Liver (tissue), 9 donors: Measurements from ENCODE around the gene SLTM. TPM values are rescaled to one million over a fixed set of nuclear protein-coding genes. Genes with fewer than 3 reads are reported as not detected.

Source experiments
- DNase-seq: peaks from one replicate; pipeline ENCODE4 v3.0.0-alpha.2; 2017; ENCODE audit warnings: low spot score
- H3K27ac ChIP-seq, 2 donors: one replicate each; pipeline ENCODE4 v1.7.0; 2013; ENCODE audit warnings: inconsistent platforms in 2 of 2, low read length in 2 of 2, control low read depth in 1 of 2, low read depth in 1 of 2, mild to moderate bottlenecking in 1 of 2
- H3K27me3 ChIP-seq, 4 donors: one replicate each; pipeline versions ENCODE4 v1.6.1 to v1.7.0; 2013; ENCODE audit warnings: low read length in 3 of 4, inconsistent platforms in 1 of 4, mild to moderate bottlenecking in 1 of 4, moderate library complexity in 1 of 4; ENCODE audit not compliant: control insufficient read depth in 4 of 4, insufficient read depth in 4 of 4
- H3K36me3 ChIP-seq, 4 donors: one replicate each; pipeline versions ENCODE4 v1.6.1 to v1.7.0; 2013; ENCODE audit warnings: low read length in 3 of 4, mild to moderate bottlenecking in 3 of 4, low read depth in 1 of 4, moderate library complexity in 1 of 4; ENCODE audit not compliant: control insufficient read depth in 4 of 4, insufficient read depth in 3 of 4
- H3K4me1 ChIP-seq, 4 donors: one replicate each; pipeline versions ENCODE4 v1.6.1 to v1.7.0; 2013; ENCODE audit warnings: low read length in 3 of 4, mild to moderate bottlenecking in 3 of 4, moderate library complexity in 1 of 4; ENCODE audit not compliant: control insufficient read depth in 4 of 4, insufficient read depth in 4 of 4
- H3K4me3 ChIP-seq, 3 donors: one replicate each; pipeline versions ENCODE4 v1.6.1 to v1.7.0; 2013; ENCODE audit warnings: low read length in 3 of 3, control low read depth in 1 of 3, low read depth in 1 of 3, mild to moderate bottlenecking in 1 of 3
- H3K9ac ChIP-seq, 2 donors: one replicate each; pipeline ENCODE4 v1.7.0; 2013; ENCODE audit warnings: low read length in 2 of 2, mild to moderate bottlenecking in 2 of 2, moderate library complexity in 2 of 2, control low read depth in 1 of 2, low read depth in 1 of 2
- H3K9me3 ChIP-seq, 4 donors: one replicate each; pipeline versions ENCODE4 v1.6.1 to v1.7.0; 2013; ENCODE audit warnings: low read length in 3 of 4; ENCODE audit not compliant: control insufficient read depth in 4 of 4
- EGR1 ChIP-seq, 2 donors: IDR thresholded peaks; 2 replicates each; pipeline ENCODE4 v1.6.1; 2016 to 2018; ENCODE audit warnings: antibody characterized with exemption in 2 of 2, low read depth in 2 of 2
- FOXA1 ChIP-seq: IDR thresholded peaks from 2 replicates; pipeline ENCODE4 v1.6.1; 2016; ENCODE audit warnings: antibody characterized with exemption
- GABPA ChIP-seq, 2 donors: IDR thresholded peaks in 1 of 2; conservative IDR thresholded peaks in 1 of 2; 2 replicates each; pipeline ENCODE4 v1.6.1; 2016; ENCODE audit warnings: antibody characterized with exemption in 2 of 2, mild to moderate bottlenecking in 1 of 2, moderate library complexity in 1 of 2
- HNF4A ChIP-seq, 2 donors: conservative IDR thresholded peaks; 2 replicates each; pipeline ENCODE4 v1.6.1; 2016; ENCODE audit warnings: antibody characterized with exemption in 2 of 2, mild to moderate bottlenecking in 2 of 2
- HNF4G ChIP-seq: IDR thresholded peaks from 2 replicates; pipeline ENCODE4 v1.6.1; 2016; ENCODE audit warnings: antibody characterized with exemption
- JUND ChIP-seq, 2 donors: IDR thresholded peaks; 2 replicates each; pipeline ENCODE4 v1.6.1; 2016; ENCODE audit warnings: antibody characterized with exemption in 2 of 2
- MAX ChIP-seq: IDR thresholded peaks from 2 replicates; pipeline ENCODE4 v1.6.1; 2016; ENCODE audit warnings: antibody characterized with exemption
- NR2F2 ChIP-seq: IDR thresholded peaks from 2 replicates; pipeline ENCODE4 v1.6.1; 2016; ENCODE audit warnings: antibody characterized with exemption
- RAD21 ChIP-seq, 2 donors: IDR thresholded peaks; 2 replicates each; pipeline ENCODE4 v1.6.1; 2016; ENCODE audit warnings: antibody characterized with exemption in 2 of 2, mild to moderate bottlenecking in 2 of 2
- RXRA ChIP-seq, 2 donors: IDR thresholded peaks; 2 replicates each; pipeline ENCODE4 v1.6.1; 2017 to 2018; ENCODE audit warnings: antibody characterized with exemption in 2 of 2, mild to moderate bottlenecking in 1 of 2
- SP1 ChIP-seq: IDR thresholded peaks from 2 replicates; pipeline ENCODE4 v1.6.1; 2018; ENCODE audit warnings: antibody characterized with exemption, mild to moderate bottlenecking
- TAF1 ChIP-seq: conservative IDR thresholded peaks from 2 replicates; pipeline ENCODE4 v1.6.1; 2016; ENCODE audit warnings: antibody characterized with exemption, mild to moderate bottlenecking
- YY1 ChIP-seq: IDR thresholded peaks from 2 replicates; pipeline ENCODE4 v1.6.1; 2016; ENCODE audit warnings: antibody characterized with exemption, mild to moderate bottlenecking
- WGBS: extraction: QIAGEN DNeasy Blood & Tissue Kit; methylation state at CpG from one replicate; pipeline ENCODE4 v1.1.7; 2013; 5-methylcytosine and 5-hydroxymethylcytosine counted together
- polyA plus RNA-seq, 2 donors: library from polyadenylated mRNA; stranded (reverse) in 1 of 2; unstranded in 1 of 2; fragments of 200-250 nt in 1 of 2; fragments of >200 nt in 1 of 2; fragmentation: Nextera tagmentation in 1 of 2; extraction: Ambion mirVana in 1 of 2; gene quantifications; one replicate each; pipeline versions ENCODE4 v1.2.1 to v1.2.3, GENCODE V29; 2013 to 2015
- total RNA-seq, 2 donors: library from RNA; depleted of rRNA; stranded (reverse); fragments of >200 nt; gene quantifications; one replicate each; pipeline ENCODE4 v1.2.3, GENCODE V29; 2014
- TF ChIP-seq, protein P1 (sequence below): fragments of 150-350 bp; IDR thresholded peaks from 2 replicates; pipeline ENCODE4 v1.5.1; 2017; ENCODE audit warnings: improper control_type of control experiment, low read depth, low read length; ENCODE audit not compliant: missing input control
- TF ChIP-seq, protein P2 (sequence below): IDR thresholded peaks from 2 replicates; pipeline ENCODE4 v1.6.1; 2016; ENCODE audit warnings: antibody characterized with exemption
- TF ChIP-seq, protein P3 (sequence below): IDR thresholded peaks from 2 replicates; pipeline ENCODE4 v1.6.1; 2016; ENCODE audit warnings: antibody characterized with exemption
- donor health status: healthy.
- donor health status: healthy.
- donor health status: healthy.
- donor health status: healthy.
- donor health status: healthy.

SLTM gene
- total and polyA plus RNA-seq, 4 donors = 20.4 to 78.1 (median 50.1) TPM

GRCh38 chr15:58967479-58967878, 34.0 kb upstream of the SLTM start:
- DNase-seq = no peak
- WGBS = 96% methylated on average over 2 of the region's 2 CpGs
- Histone ChIP-seq H3K9me3 (no peaks in the 10 kb centered on the region), H3K36me3 (no peaks in the 10 kb centered on the region), H3K4me1 (peaks cover 0 to 1% (median 0%) of the 10 kb centered on the region in 4 donors), H3K9ac (no peak overlapping the region), H3K27ac (no peak overlapping the region), H3K27me3 (no peaks in the 10 kb centered on the region), H3K4me3 (no peak overlapping the region)
- TF ChIP-seq EGR1 (IDR thresholded peaks at IDR 0.05; ENCODE audit: low read depth in 2 of 2) = no peak

GRCh38 chr15:58966698-58967097, 33.2 kb upstream of the SLTM start:
- Histone ChIP-seq H3K27me3 (no peaks in the 10 kb centered on the region), H3K9ac (no peak overlapping the region), H3K4me1 (peaks cover 0 to 1% (median 0%) of the 10 kb centered on the region in 4 donors), H3K36me3 (no peaks in the 10 kb centered on the region), H3K27ac (no peak overlapping the region), H3K9me3 (no peaks in the 10 kb centered on the region), H3K4me3 (no peak overlapping the region)
- 83% methylated on average over 3 of the region's 3 CpGs for WGBS
- TF ChIP-seq, protein P1, sequence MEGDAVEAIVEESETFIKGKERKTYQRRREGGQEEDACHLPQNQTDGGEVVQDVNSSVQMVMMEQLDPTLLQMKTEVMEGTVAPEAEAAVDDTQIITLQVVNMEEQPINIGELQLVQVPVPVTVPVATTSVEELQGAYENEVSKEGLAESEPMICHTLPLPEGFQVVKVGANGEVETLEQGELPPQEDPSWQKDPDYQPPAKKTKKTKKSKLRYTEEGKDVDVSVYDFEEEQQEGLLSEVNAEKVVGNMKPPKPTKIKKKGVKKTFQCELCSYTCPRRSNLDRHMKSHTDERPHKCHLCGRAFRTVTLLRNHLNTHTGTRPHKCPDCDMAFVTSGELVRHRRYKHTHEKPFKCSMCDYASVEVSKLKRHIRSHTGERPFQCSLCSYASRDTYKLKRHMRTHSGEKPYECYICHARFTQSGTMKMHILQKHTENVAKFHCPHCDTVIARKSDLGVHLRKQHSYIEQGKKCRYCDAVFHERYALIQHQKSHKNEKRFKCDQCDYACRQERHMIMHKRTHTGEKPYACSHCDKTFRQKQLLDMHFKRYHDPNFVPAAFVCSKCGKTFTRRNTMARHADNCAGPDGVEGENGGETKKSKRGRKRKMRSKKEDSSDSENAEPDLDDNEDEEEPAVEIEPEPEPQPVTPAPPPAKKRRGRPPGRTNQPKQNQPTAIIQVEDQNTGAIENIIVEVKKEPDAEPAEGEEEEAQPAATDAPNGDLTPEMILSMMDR = no peak
- TF ChIP-seq FOXA1 (no peak), HNF4G (no peak)
- TF ChIP-seq, protein P2, sequence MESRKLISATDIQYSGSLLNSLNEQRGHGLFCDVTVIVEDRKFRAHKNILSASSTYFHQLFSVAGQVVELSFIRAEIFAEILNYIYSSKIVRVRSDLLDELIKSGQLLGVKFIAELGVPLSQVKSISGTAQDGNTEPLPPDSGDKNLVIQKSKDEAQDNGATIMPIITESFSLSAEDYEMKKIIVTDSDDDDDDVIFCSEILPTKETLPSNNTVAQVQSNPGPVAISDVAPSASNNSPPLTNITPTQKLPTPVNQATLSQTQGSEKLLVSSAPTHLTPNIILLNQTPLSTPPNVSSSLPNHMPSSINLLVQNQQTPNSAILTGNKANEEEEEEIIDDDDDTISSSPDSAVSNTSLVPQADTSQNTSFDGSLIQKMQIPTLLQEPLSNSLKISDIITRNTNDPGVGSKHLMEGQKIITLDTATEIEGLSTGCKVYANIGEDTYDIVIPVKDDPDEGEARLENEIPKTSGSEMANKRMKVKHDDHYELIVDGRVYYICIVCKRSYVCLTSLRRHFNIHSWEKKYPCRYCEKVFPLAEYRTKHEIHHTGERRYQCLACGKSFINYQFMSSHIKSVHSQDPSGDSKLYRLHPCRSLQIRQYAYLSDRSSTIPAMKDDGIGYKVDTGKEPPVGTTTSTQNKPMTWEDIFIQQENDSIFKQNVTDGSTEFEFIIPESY = no peak
- DNase-seq = no peak

DNA sequence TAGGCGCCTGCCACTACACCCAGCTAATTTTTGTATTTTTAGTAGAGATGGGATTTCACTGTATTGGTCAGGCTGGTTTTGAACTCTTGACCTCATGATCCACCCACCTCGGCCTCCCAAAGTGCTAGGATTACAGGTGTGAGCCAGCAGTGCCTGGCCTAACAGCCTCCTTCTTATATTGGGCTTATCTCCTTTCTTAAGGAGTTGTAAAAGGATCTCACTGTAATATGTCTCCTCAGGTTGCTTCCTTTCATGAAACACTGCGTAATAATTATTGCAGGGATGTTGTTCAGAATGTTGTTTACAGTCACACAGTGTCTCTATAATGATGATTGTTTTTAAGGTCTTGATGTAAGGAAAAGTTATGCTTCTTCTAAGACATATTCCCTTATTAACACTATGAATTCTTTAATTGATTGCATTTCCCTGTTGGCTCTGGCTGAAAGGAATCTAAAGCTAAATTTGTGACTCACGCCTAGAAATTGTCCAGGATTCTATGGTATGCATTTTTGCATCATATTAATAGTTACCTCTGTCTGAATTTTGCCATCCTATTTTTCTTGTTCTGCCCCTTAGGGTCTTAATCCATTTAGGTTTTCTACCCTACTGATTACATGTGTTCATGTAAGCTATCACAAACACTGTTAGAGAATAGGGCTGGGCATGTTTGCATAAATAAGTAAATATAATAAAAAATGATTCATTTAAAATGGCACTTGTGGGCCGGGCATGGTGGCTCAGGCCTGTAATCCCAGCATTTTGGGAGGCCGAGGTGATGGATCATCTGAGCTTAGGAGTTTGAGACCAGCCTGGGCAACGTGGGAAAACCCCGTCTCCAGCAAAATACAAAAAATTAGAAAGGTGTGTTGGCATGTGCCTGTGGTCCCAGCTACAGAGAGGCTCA, 29.4 kb upstream of the SLTM start:
- 90% methylated on average over 8 of the region's 8 CpGs for WGBS
- no peak for TF ChIP-seq NR2F2
- no peak for TF ChIP-seq HNF4A (conservative IDR thresholded peaks at IDR 0.05)
- TF ChIP-seq RAD21 (IDR thresholded peaks at IDR 0.05) = no peak
- TF ChIP-seq TAF1 = no peak
- no peak for TF ChIP-seq JUND (IDR thresholded peaks at IDR 0.05)
- no peak for TF ChIP-seq SP1
- TF ChIP-seq, protein P3, sequence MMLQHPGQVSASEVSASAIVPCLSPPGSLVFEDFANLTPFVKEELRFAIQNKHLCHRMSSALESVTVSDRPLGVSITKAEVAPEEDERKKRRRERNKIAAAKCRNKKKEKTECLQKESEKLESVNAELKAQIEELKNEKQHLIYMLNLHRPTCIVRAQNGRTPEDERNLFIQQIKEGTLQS = no peak
- no peak for TF ChIP-seq HNF4G
- no peak for TF ChIP-seq EGR1 (IDR thresholded peaks at IDR 0.05; ENCODE audit: low read depth in 2 of 2)
- TF ChIP-seq, protein P2 = no peak
- no peak for TF ChIP-seq FOXA1
- no peak for TF ChIP-seq MAX
- TF ChIP-seq YY1 = no peak
- TF ChIP-seq GABPA (IDR thresholded peaks at IDR 0.05 in 1 of 2, conservative IDR thresholded peaks at IDR 0.05 in 1 of 2) = no peak
- TF ChIP-seq RXRA (IDR thresholded peaks at IDR 0.05) = no peak
- Histone ChIP-seq H3K36me3 (no peaks in the 10 kb centered on the region), H3K27me3 (no peaks in the 10 kb centered on the region), H3K9me3 (no peaks in the 10 kb centered on the region), H3K27ac (no peak overlapping the region), H3K4me1 (peaks cover 0 to 1% (median 0%) of the 10 kb centered on the region in 4 donors), H3K4me3 (no peak overlapping the region), H3K9ac (no peak overlapping the region)
- DNase-seq = no peak
